IMR-90 (cell line): ENCODE data around the gene UPK1B.

ENCODE experiments used
- CTCF ChIP-seq: conservative IDR thresholded peaks from 2 replicates; pipeline ENCODE4 v1.5.1; 2012; ENCODE audit warnings: mild to moderate bottlenecking, low read depth, low read length, improper control_type of control experiment
- RCOR1 ChIP-seq: IDR thresholded peaks from 2 replicates; pipeline ENCODE4 v1.6.1; 2012; ENCODE audit warnings: mild to moderate bottlenecking, low read length, improper control_type of control experiment; ENCODE audit not compliant: insufficient replicate concordance

- TF ChIP-seq CTCF (no peak), RCOR1 (no peak)
Observed at GRCh38 chr3:119181765-119182164, 8.4 kb downstream of the UPK1B start.
